B cell (primary cell): ENCODE results near the gene BCL10. TPM values are rescaled to one million over a fixed set of nuclear protein-coding genes. Genes with fewer than 3 reads are reported as not detected.

Experiments used
- polyA plus RNA-seq: library from polyadenylated mRNA; depleted of rRNA; stranded (reverse); fragments of >200 nt; gene quantifications from 2 replicates; pipeline ENCODE4 v1.2.3, GENCODE V29; 2012
- small RNA-seq: library from RNA; depleted of rRNA; stranded (forward); fragments of <200 nt; gene quantifications from one replicate; pipeline ENCODE3, GENCODE V24; 2012; ENCODE audit warnings: low replicate concordance, low read depth; ENCODE audit not compliant: insufficient read length
- total RNA-seq, 2 donors: library from RNA; stranded (reverse); fragments of 120-200 nt in 1 of 2; gene quantifications; 1 replicate in 1 of 2; 2 replicates in 1 of 2; pipeline versions ENCODE4 v1.2.3 to v1.2.4, GENCODE V29; 2013 to 2022

Gene BCL10
- total and polyA plus RNA-seq, 2 donors (not counting 1 experiment from before 2014, with no cell fraction given): 26.2 to 60.5 TPM

Small RNA genes within 50 kb of the gene (small RNA-seq; reads per million reads assigned to genes)
- not detected for gene RF00019

Other genes with a start within 250 kb of the BCL10 start
- 0.10 TPM in 1 of 2 replicates, not detected in the other for gene MCOLN3, start 228.1 kb downstream of the BCL10 start, total RNA-seq
- 0.04 TPM in 1 of 2 replicates, not detected in the other for gene MCOLN3, start 228.1 kb downstream of the BCL10 start, polyA plus RNA-seq
- 0.89 and 1.0 TPM in 2 replicates for gene SYDE2, start 75.6 kb downstream of the BCL10 start, total RNA-seq
- gene SYDE2, start 75.6 kb downstream of the BCL10 start, polyA plus RNA-seq: 0.25 and 0.35 TPM in 2 replicates
- 39.9 and 45.3 TPM in 2 replicates for gene C1orf52, start 17.0 kb downstream of the BCL10 start, total RNA-seq
- gene C1orf52, start 17.0 kb downstream of the BCL10 start, polyA plus RNA-seq: 29.9 and 47.2 TPM in 2 replicates
- gene DDAH1, start 188.5 kb upstream of the BCL10 start, total RNA-seq: not detected in 2 replicates
- gene DDAH1, start 188.5 kb upstream of the BCL10 start, polyA plus RNA-seq: 0.04 TPM in 1 of 2 replicates, not detected in the other